ENCODE measurements around the gene PNLIPRP3.

- TF ChIP-seq POLR2A (IDR thresholded peaks at IDR 0.05; ENCODE audit: low read depth, low read length): no peak
- TF ChIP-seq POLR2AphosphoS5 (IDR thresholded peaks at IDR 0.05; ENCODE audit: low read depth, low read length): no peak
- no peak for TF ChIP-seq SPI1 (IDR thresholded peaks at IDR 0.05; ENCODE audit: low read depth, low read length)
- TF ChIP-seq TAF1 (IDR thresholded peaks at IDR 0.05; ENCODE audit: low read depth, low read length): no peak
Measured at GRCh38 chr10:116410351-116410750, 17.3 kb upstream of the PNLIPRP3 start.

Data from GM12891 (cell line).